ENCODE results near the gene PDE6A.

GRCh38 chr5:149820536-149821510 lies 123.8 kb downstream of the PDE6A start:
- TF ChIP-seq POLR2A (IDR thresholded peaks at IDR 0.05; ENCODE audit: low read length) = no peak
- no peak for TF ChIP-seq GATA1 (IDR thresholded peaks at IDR 0.05; ENCODE audit: low read depth, low read length)

Data from erythroblast (primary cell).